ENCODE data around the gene NMB.
"Not testable (repeated sequence)": the region's sequence is repeated elsewhere in the genome, so short reads cannot be mapped to it uniquely, and the experiment has no call there.

The NMB gene

DNA sequence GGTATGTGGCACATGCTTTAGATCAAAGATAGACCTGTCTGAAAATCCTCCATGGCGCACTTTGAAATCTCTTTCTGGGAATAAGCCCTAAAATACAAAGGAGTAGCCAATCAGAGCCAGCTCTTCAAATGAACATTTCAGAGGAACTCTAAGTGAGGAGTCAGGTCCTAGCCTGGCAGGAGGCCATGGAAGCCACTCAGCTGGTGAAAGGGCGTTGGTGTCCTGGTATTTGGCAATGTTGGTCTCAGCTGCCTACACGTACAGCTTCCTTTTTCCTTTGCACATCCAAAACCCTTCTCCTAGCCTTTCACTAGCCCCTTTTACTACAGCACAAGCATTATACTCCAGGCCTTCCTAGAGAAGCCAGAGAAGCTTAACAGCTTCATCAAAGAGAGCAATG lies 9.5 kb downstream of the NMB start:
- peak; percentile 46 to 49 for DNase-seq (ENCODE audit: low read depth in 2 of 2)
- no peak overlapping the region for H3K4me3 ChIP-seq (replicated peaks in 1 of 2; ENCODE audit: low read depth in 2 of 2, low read length in 2 of 2)
- no peak for TF ChIP-seq CTCF (IDR thresholded peaks at IDR 0.05; ENCODE audit: low read depth, low read length)

GRCh38 chr15:84647726-84648125 lies 10.3 kb downstream of the NMB start:
- TF ChIP-seq CTCF (IDR thresholded peaks at IDR 0.05; ENCODE audit: low read depth, low read length), result no peak
- no peak overlapping the region for H3K4me3 ChIP-seq (replicated peaks in 1 of 2; ENCODE audit: low read depth in 2 of 2, low read length in 2 of 2)
- DNase-seq (ENCODE audit: low read depth in 2 of 2), result no peak

DNA sequence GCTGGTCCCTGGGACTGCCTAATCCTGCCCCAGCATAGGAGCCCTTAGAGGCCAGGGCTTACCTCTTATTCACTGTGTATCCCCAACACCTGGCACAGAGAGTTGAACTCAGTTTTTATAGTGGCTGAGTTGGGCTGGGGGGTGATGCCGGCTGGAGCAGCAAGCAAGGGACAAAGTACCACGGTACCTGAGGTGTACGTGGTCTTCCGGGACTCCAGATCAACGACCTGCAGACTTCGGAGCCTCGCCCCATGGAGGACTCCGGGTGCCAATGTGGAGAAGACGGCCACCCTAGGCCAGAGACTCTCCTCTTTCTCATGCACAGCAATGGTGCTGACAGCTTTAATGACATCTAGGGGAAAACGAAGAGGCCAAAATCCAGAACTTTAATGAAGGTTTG lies 12.0 kb downstream of the NMB start:
- no peak for TF ChIP-seq CTCF (IDR thresholded peaks at IDR 0.05; ENCODE audit: low read depth, low read length)
- no peak for DNase-seq (ENCODE audit: low read depth in 2 of 2)
- H3K4me3 ChIP-seq (replicated peaks in 1 of 2; ENCODE audit: low read depth in 2 of 2, low read length in 2 of 2), result no peak overlapping the region

- no peak for TF ChIP-seq CTCF (IDR thresholded peaks at IDR 0.05; ENCODE audit: low read depth, low read length)
- H3K4me3 ChIP-seq (replicated peaks in 1 of 2; ENCODE audit: low read depth in 2 of 2, low read length in 2 of 2), result no peak overlapping the region
- no peak for DNase-seq (ENCODE audit: low read depth in 2 of 2)
These were observed 12.5 kb downstream of the NMB start for GRCh38 chr15:84645496-84645895.

GRCh38 chr15:84643838-84644237 lies 14.2 kb downstream of the NMB start:
- TF ChIP-seq CTCF (IDR thresholded peaks at IDR 0.05; ENCODE audit: low read depth, low read length), result no peak
- DNase-seq (ENCODE audit: low read depth in 2 of 2), result no peak
- no peak overlapping the region for H3K4me3 ChIP-seq (replicated peaks in 1 of 2; ENCODE audit: low read depth in 2 of 2, low read length in 2 of 2)

DNA sequence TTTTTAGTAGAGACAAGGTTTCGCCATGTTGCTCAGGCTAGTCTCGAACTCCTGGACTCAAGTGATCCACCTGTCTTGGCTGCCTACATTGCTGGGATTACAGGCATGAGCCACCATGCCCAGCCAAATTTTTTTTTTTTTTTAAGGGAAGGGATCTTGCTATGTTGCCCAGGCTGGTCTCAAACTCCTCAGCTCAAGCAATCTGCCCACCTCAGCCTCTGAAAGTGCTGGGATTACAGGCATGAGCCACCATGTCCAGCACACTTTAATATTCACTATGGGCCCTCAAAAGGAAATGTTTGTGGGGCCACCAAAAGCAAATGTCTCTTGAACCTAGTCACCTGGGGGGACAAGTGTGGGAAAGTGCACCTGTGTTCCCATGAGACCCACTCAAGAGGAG lies 15.4 kb downstream of the NMB start:
- not testable (repeated sequence) for DNase-seq (ENCODE audit: low read depth in 2 of 2); H3K4me3 ChIP-seq (replicated peaks in 1 of 2; ENCODE audit: low read depth in 2 of 2, low read length in 2 of 2)

DNA sequence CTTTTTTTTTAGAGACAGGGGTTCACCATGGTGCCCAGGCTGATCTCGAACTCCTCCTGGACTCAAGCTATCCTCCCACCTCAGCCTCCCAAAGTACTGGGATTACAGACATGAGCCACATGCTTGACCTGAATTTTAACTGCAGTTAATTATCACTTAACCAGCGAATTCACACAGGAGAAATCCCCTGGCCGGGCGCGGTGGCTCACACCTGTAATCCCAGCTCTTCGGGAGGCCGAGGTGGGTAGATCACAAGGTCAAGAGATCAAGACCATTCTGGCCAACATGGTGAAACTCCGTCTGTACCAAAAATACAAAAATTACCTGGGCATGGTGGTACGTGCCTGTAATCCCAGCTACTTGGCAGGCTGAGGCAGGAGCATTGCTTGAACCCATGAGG lies 16.1 kb downstream of the NMB start:
- DNase-seq (ENCODE audit: low read depth in 2 of 2); H3K4me3 ChIP-seq (replicated peaks in 1 of 2; ENCODE audit: low read depth in 2 of 2, low read length in 2 of 2): not testable (repeated sequence)

DNA sequence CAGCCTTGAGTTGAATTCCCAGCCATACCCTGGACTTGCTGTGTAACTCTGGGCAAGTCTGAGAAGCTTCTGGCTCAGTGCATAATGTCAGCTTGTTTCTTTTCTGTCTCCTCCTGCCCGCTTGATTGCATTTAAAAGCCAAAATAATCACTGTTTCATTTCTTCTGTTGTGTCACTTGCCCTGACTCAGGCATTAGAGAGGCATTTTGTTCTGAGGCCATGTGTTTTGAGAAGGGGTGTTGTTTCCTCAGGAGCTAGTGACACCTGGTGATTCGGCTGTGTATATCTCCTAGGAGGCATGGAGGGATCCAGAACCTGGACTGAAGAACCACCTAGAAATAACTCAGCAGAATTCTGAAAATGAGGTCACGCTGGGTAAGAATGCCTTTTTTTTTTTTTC lies 19.9 kb downstream of the NMB start:
- no peak overlapping the region for H3K4me3 ChIP-seq (replicated peaks in 1 of 2; ENCODE audit: low read depth in 2 of 2, low read length in 2 of 2)
- DNase-seq (ENCODE audit: low read depth in 2 of 2), result peak; percentile 15 to 55
- TF ChIP-seq CTCF (IDR thresholded peaks at IDR 0.05; ENCODE audit: low read depth, low read length), result no peak

Data from cardiac fibroblast (primary cell).